ENCODE results near the gene ALDH7A1. TPM values are rescaled to one million over a fixed set of nuclear protein-coding genes. Genes with fewer than 3 reads are reported as not detected.
A peak's percentile ranks its signal among the peaks of the same experiment; 100 is the strongest.
"Not testable (repeated sequence)": the region's sequence is repeated elsewhere in the genome, so short reads cannot be mapped to it uniquely, and the experiment has no call there.

ALDH7A1 gene
- total and polyA plus RNA-seq, 10 donors, result 8.0 to 18.3 (median 12.5) TPM

DNA sequence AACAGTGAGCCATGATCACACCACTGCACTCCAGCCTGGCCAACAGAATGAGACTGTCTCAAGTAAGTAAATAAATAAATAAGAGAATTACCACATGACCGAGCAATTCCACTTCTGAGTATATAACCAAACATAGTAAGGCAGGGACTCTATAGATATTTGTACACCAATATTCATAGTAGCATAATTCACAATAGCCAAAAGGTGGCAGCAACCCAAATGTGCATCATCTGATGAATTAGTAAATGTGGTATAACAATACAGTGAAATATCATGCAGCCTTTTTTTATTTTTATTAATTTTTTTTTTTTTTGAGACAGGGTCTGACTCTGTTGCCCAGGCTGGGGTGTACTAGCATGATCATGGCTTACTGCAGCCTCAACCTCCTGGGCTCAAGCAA, 33.1 kb downstream of the ALDH7A1 start:
- 69 to 97% (median 85%) methylated on average over 1 of the region's 1 CpG for WGBS, 5 donors
- Histone ChIP-seq H3K36me3 (peaks cover 0 to 22% (median 0%) of the 10 kb centered on the region in 6 donors), H3K9me3 (no peaks in the 10 kb centered on the region), H3K27me3 (replicated peaks in 1 of 7) (no peaks in the 10 kb centered on the region), H3K27ac (no peak overlapping the region), H3K4me3 (no peak overlapping the region), H3K4me1 (no peaks in the 10 kb centered on the region)
- intact Hi-C loops (cut with DNase I; ENCODE audit: low total_unique reads), result no loop called here
- TF ChIP-seq, protein P1, sequence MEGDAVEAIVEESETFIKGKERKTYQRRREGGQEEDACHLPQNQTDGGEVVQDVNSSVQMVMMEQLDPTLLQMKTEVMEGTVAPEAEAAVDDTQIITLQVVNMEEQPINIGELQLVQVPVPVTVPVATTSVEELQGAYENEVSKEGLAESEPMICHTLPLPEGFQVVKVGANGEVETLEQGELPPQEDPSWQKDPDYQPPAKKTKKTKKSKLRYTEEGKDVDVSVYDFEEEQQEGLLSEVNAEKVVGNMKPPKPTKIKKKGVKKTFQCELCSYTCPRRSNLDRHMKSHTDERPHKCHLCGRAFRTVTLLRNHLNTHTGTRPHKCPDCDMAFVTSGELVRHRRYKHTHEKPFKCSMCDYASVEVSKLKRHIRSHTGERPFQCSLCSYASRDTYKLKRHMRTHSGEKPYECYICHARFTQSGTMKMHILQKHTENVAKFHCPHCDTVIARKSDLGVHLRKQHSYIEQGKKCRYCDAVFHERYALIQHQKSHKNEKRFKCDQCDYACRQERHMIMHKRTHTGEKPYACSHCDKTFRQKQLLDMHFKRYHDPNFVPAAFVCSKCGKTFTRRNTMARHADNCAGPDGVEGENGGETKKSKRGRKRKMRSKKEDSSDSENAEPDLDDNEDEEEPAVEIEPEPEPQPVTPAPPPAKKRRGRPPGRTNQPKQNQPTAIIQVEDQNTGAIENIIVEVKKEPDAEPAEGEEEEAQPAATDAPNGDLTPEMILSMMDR (IDR thresholded peaks at IDR 0.05 in 8 of 11, conservative IDR thresholded peaks at IDR 0.05 in 3 of 11), result no peak
- TF ChIP-seq POLR2A (IDR thresholded peaks at IDR 0.05) (no peak), POLR2AphosphoS5 (IDR thresholded peaks at IDR 0.05) (no peak)
- DNase-seq, result no peak

GRCh38 chr5:126555101-126555500, 39.9 kb downstream of the ALDH7A1 start:
- H3K27me3 ChIP-seq (replicated peaks in 1 of 7); H3K9me3 ChIP-seq; DNase-seq; H3K27ac ChIP-seq; H3K4me3 ChIP-seq; intact Hi-C loops (cut with DNase I; ENCODE audit: low total_unique reads); H3K4me1 ChIP-seq: not testable (repeated sequence)
- peaks cover 0 to 60% (median 16%) of the 10 kb centered on the region in 6 donors for H3K36me3 ChIP-seq
- WGBS, 5 donors, result 79 to 90% (median 88%) methylated on average over 9 of the region's 9 CpGs

DNA sequence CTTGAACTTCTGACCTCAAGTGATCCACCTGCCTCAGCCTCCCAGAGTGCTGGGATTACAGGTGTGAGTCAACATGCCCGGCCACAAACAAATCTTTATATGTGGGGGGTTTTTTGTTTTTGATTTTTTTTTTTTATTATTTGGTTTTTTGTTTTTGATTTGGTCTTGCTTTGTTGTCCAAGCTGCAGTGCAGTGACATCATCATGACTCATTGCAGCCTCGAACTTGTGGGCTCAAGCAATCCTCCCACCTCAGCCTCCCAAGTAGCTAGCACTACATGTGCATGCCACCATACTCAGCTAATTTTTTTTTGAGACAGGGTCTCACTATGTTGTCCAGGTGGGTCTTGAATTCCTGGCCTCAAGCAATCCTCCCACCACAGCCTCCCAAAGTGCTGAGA, 42.4 kb downstream of the ALDH7A1 start:
- DNase-seq, result no peak
- TF ChIP-seq, protein P1 (IDR thresholded peaks at IDR 0.05 in 8 of 11, conservative IDR thresholded peaks at IDR 0.05 in 3 of 11), result no peak
- intact Hi-C loops (cut with DNase I; ENCODE audit: low total_unique reads), result no loop called here
- H3K4me3 ChIP-seq, result no peak overlapping the region
- H3K27ac ChIP-seq, result no peak overlapping the region
- 74 to 91% (median 84%) methylated on average over 2 of the region's 2 CpGs for WGBS, 5 donors
- no peaks in the 10 kb centered on the region for H3K27me3 ChIP-seq (replicated peaks in 1 of 7)
- H3K4me1 ChIP-seq, result no peaks in the 10 kb centered on the region
- peaks cover 0 to 69% (median 18%) of the 10 kb centered on the region in 6 donors for H3K36me3 ChIP-seq
- no peaks in the 10 kb centered on the region for H3K9me3 ChIP-seq

GRCh38 chr5:126544087-126544740, 50.8 kb downstream of the ALDH7A1 start:
- H3K36me3 ChIP-seq, result peaks cover 0 to 9% (median 2%) of the 10 kb centered on the region in 6 donors
- no peaks in the 10 kb centered on the region for H3K9me3 ChIP-seq
- H3K27me3 ChIP-seq (replicated peaks in 1 of 7), result no peaks in the 10 kb centered on the region
- no peak overlapping the region for H3K4me3 ChIP-seq
- 67 to 77% (median 70%) methylated on average over 12 of the region's 12 CpGs for WGBS, 5 donors
- intact Hi-C loops (cut with DNase I; ENCODE audit: low total_unique reads), result no loop called here
- peaks cover 0 to 1% (median 0%) of the 10 kb centered on the region in 6 donors for H3K4me1 ChIP-seq
- TF ChIP-seq, protein P1 (IDR thresholded peaks at IDR 0.05 in 8 of 11, conservative IDR thresholded peaks at IDR 0.05 in 3 of 11), result peak in 7 of 11 experiments; percentile 18 to 53 (median 36)
- TF ChIP-seq POLR2AphosphoS5 (IDR thresholded peaks at IDR 0.05), result no peak
- DNase-seq, result no peak
- no peak overlapping the region for H3K27ac ChIP-seq

Measured in spleen (tissue), 11 donors.